ENCODE data around the gene PROB1.
"Not testable (repeated sequence)": the region's sequence is repeated elsewhere in the genome, so short reads cannot be mapped to it uniquely, and the experiment has no call there.

The PROB1 gene

GRCh38 chr5:139377226-139377625 is 17.7 kb downstream of the PROB1 start:
- no peak for DNase-seq

- DNase-seq: no peak
These were observed 18.5 kb downstream of the PROB1 start for GRCh38 chr5:139376364-139376763.

- no peak for DNase-seq
These were observed 20.0 kb downstream of the PROB1 start for GRCh38 chr5:139374909-139375308.

DNA sequence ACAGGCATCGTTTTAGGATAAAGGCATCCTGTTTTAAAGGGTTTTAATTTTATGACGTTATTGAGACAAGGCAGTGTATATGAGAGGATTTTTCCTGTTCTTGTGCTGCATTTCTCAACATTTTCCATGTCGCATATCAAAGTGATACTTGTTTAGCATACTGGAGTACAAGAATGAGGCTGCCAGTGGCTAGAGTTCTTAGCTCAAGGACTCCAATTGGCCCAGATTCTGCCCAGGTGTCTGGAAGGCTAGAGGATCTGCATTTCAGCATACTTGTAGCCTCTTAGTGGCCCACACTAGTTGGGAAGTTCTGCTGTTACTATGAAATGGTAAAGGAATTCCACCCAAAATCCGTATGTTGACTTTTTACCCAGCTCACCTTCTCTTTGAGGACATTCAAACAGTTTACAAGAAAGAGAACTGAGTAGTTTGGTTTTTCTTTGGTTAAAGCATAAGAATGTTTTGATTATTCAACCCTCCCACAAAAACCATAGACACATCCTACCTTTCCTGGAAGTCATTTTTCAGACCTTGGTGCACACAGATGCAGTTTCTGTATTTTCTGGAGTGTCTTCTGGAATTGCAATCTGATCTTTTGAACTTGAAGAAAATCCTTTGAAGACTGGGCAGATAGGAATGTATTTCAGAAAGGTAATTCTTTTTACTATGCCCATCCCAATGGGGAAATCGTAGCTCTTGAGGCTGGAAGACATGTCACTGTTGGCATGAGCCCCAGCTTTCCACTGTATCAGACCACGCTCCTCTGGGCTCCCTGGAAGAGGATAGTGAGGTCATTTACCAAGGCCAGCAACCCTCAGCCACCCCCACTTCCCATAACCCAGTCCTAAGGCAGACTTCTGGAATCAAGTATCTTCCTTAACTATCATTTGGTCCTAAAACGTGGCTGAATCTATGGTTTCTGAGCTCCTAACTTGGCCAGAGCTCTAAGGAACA is 23.1 kb downstream of the PROB1 start:
- DNase-seq: no peak

- no peak for DNase-seq
These were observed 25.7 kb downstream of the PROB1 start for GRCh38 chr5:139369181-139369580.

DNA sequence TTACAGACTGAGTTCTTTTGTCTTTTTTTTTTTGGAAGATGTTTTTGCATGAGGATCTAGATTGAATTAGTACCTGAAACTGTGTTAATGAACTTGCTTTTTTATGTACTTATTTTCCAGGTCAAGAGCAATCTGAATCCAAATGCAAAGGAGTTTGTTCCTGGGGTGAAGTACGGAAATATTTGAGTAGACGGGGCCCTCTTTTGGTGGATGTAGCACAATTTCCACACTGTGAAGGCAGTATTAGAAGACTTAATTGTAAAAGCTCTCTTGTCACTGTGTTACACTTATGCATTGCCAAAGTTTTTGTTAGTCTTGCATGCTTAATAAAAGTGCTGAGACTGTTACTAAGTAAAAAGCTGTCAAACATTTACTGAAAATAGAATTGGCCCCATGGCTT is 26.3 kb downstream of the PROB1 start:
- peak; percentile 7 for DNase-seq

GRCh38 chr5:139364466-139364865 is 30.4 kb downstream of the PROB1 start:
- DNase-seq: no peak

- no peak for DNase-seq
These were observed 31.0 kb downstream of the PROB1 start for GRCh38 chr5:139363937-139364336.

DNA sequence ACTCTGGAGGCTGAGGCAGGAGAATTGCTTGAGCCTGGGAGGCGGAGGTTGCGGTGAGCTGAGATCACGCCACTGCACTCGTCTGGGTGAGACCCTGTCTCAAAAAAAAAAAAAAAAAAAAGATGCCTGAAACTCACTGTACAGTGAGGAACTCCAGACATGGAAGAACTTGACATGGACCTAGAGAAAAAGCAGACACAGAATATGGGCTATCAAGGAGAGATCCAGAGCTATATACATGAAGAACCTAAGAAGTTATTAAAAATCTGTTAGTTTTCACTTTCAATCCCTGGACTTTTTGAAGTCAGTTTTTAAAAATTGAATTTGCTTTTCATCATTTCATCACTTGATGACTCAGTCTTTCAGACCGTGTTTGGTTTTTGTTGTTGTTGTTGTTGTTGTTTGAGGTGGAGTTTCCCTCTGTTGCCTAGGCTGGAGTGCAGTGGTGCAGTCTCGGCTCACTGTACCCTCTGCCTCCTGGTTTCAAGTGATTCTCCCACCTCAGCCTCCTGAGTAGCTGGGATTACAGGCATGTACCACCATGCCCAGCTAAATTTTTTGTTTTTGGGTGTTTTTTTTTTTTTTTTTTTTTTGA is 33.0 kb downstream of the PROB1 start:
- peak; percentile 17 for DNase-seq

DNA sequence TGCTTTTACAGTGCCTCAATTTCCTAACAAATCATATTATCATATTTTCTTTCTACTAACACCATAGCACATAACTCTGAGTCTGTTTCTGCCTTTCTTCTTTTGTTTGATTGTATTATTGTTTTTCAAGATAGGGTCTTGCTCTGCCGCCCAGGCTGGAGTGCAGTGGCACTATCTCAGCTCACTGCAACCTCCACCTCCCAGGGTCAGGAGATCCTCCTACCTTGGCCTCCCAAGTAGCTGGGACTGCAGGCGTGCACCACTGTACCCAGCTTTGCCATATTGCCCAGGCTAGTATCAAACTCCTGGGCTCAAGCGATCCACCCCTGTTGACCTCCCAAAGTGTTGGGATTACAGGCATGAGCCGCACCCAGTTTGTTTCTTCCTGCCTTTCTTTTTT is 34.5 kb downstream of the PROB1 start:
- DNase-seq: no peak

- no peak for DNase-seq
These were observed 36.8 kb downstream of the PROB1 start for GRCh38 chr5:139358064-139358463.

GRCh38 chr5:139355900-139356299 is 39.0 kb downstream of the PROB1 start:
- DNase-seq: not testable (repeated sequence)

DNA sequence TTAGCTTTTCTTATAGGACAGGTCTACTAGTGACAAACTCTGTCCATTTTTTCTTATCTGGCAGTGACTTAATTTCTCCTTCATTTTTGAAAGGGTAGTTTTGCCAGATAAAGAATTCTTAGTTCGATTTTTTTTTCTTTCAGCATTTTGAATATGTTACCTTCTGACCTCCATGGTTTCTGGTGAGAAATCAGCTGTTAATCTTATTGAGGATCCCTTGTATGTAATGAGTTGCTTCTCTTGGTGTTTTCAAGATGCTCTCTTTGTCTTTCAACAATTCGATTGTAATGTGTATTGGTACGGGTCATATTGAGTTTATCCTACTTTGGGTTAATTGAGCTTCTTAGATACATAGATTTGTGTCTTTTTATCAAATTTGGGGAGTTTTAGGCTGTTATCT is 40.7 kb downstream of the PROB1 start:
- DNase-seq: no peak

DNA sequence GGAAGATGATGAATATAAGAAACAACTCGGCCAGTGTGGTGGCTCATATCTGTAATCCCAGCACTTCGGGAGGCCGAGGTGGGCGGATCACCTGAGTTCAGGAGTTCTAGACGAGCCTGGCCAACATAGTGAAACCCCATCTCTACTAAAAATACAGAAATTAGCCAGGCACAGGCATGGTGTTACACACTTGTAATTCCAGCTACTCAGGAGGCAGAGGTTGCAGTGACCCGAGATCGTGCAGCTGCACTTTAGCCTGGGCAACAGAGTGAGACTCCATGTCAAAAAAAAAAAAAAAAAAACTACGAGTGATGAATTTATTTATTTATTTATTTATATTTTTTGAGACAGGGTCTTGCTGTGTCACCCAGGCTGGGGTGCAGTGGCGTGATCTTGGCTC is 47.0 kb downstream of the PROB1 start:
- DNase-seq: not testable (repeated sequence)

GRCh38 chr5:139345442-139345841 is 49.5 kb downstream of the PROB1 start:
- DNase-seq: not testable (repeated sequence)

- no peak for DNase-seq
These were observed 50.7 kb downstream of the PROB1 start for GRCh38 chr5:139344177-139344576.

DNA sequence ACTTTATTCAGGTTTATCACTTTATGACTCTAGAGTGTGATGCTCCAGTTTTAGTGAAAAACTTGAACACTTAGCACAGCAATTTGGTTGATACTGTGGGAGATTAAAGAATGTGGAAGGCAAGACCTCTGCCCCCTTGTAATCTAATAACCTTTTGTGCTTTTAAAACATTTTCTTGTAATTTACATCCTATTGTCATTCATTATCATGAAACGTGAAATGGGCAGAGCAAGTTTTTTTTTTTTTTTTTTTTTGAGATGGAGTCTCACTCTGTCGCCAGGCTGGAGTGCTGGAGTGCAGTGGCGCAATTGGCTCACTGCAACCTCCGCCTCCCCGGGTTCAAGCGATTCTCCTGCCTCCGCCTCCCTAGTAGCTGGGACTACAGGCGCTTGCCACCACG is 51.4 kb downstream of the PROB1 start:
- no peak for DNase-seq

- no peak for DNase-seq
These were observed 52.5 kb downstream of the PROB1 start for GRCh38 chr5:139342423-139342723.

DNA sequence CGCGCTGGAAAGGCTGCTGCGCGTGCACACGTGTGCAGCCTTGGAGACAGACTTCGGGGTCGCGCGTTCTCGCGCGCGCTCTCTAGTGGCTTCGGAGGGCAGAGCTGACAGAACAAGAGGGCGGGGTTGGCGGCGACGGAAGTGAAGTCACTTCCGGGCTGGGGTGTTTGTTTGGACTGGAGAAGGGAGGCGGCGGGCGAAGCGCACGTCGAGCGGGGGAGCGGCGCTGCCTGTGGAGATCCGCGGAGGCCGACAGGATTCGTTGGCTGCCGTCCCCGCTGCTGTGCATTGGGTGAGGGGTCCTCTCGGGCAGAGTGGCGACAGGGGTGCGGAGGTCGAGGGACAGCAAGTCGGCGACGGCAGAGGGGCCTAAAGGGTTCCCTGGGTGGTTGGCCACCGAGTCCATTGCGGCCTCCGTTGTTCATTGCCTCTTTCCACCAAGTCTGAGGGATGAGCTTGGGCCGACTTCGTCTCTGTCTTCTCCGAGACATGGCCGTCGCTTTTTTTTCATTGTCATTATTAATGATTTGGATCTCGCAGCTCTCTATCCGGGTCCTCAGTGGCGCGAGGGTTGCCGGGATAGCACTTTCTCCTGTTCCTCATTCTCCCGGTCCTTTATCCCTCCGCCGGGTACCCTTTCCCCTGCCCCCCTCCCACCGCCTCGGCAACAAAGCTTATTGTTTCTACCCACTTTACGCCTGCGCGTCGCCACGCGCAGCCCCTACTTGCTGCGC is 53.0 kb downstream of the PROB1 start, which contains the start of gene PAIP2:
Gene PAIP2 (plus strand): TSS at position 166 of the 734 bp plus-strand sequence. CDS start 21,931 bp downstream, outside the sequence.
- DNase-seq: peak; percentile 97

DNA sequence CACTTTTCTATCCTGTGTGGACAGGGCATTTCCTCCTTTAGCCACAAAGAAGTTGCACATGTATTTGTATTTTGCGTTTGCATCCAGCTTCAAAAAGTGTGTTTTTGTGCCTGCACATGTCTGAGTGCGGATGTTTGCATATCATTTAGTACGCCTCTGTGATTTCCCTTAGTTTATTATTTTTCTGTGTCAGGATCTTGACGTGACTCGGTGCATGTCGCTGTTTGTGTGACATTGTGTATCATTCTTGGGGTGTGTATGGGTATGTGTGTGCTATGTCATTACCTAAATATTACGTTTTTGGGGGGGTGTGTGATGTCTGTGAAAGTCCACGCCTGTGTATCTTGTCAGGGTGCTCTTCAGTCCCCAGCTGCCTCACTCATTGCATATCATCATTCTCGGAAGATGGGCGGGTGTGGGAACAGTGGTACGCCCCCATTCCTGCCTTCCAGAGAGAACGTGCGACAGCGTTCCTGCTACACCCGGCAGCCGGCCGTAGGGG is 53.7 kb downstream of the PROB1 start:
- DNase-seq: no peak

Data from suppressor macrophage treated with lipopolysaccharide for 4 hours (primary cell).